HCT116 (cell line): Measurements from ENCODE around the gene SF3B6. TPM values are rescaled to one million over a fixed set of nuclear protein-coding genes. Genes with fewer than 3 reads are reported as not detected.

ENCODE experiments used
- ATAC-seq: fragments of 200-7000 bp; cut with Tn5 transposase; 2 replicates; pipeline ENCODE4 v1.9.1; 2020; ENCODE audit warnings: mild to moderate bottlenecking, moderate library complexity
- BruUV-seq: library from RNA; stranded (reverse); fragments of 400-500 nt; replicated peaks from 2 replicates; lab custom pipeline; 2021; lab: Mats Ljungman, UMichigan
- CTCF ChIA-PET: fragments of 300-600 bp; sonication (Branson Sonifier 250); formaldehyde crosslinking; loops from one replicate; lab custom pipeline; 2021; ENCODE audit warnings: antibody characterized with exemption; lab: Charles Lee
- POLR2A ChIA-PET: fragments of 300-600, 350-600 bp; sonication (Branson Sonifier 250); formaldehyde crosslinking; loops from one replicate; lab custom pipeline; 2021; ENCODE audit warnings: antibody characterized with exemption; lab: Charles Lee
- RAD21 ChIA-PET, 2 experiments: fragments of 300-600 bp; sonication (Branson Sonifier 250); formaldehyde crosslinking; loops; one replicate each; lab custom pipeline; 2023; ENCODE audit warnings: low total read pairs in 2 of 2; ENCODE audit not compliant: uncharacterized antibody in 2 of 2, unreplicated experiment in 2 of 2, low non-redundant PET in 1 of 2; lab: Charles Lee
- DNase-seq: peaks from one replicate; pipeline ENCODE4 v3.0.0-alpha.2; 2010; ENCODE audit warnings: low read depth, low spot score
- H2AFZ ChIP-seq: fragments of 200-600 bp; shearing (Covaris generic), sonication (generic); 2 replicates; pipeline ENCODE4 v1.6.1; 2017; ENCODE audit warnings: low read depth, mixed run types, mixed read lengths, antibody characterized with exemption, low read length; ENCODE audit not compliant: poor library complexity, severe bottlenecking
- H3K27ac ChIP-seq: 2 replicates; pipeline ENCODE4 v1.5.1; 2012; ENCODE audit warnings: low read depth, low read length
- H3K27me3 ChIP-seq: fragments of 200-600 bp; sonication (generic); 2 replicates; pipeline ENCODE4 v1.6.1; 2016; ENCODE audit warnings: mixed run types, low read length, mixed read lengths; ENCODE audit not compliant: insufficient read depth
- H3K36me3 ChIP-seq, 2 experiments: fragments of 200-500 bp in 1 of 2; fragments of 200-600 bp in 1 of 2; sonication (Bioruptor generic) in 1 of 2; sonication (generic) in 1 of 2; 2 replicates each; pipeline versions ENCODE4 v1.5.1 to v1.6.1; 2014 to 2016; ENCODE audit warnings: low read length in 2 of 2, inconsistent platforms in 1 of 2, mixed read lengths in 1 of 2, mixed run types in 1 of 2; ENCODE audit not compliant: insufficient read depth in 2 of 2, control insufficient read depth in 1 of 2
- H3K4me1 ChIP-seq, 2 experiments: fragments of 200-600 bp in 1 of 2; sonication (generic) in 1 of 2; 2 replicates each; pipeline versions ENCODE4 v1.5.1 to v1.6.1; 2012 to 2017; ENCODE audit warnings: low read length in 2 of 2, inconsistent platforms in 1 of 2, mild to moderate bottlenecking in 1 of 2, mixed read lengths in 1 of 2, mixed run types in 1 of 2, moderate library complexity in 1 of 2; ENCODE audit not compliant: insufficient read depth in 2 of 2, control insufficient read depth in 1 of 2
- H3K4me2 ChIP-seq: fragments of 200-600 bp; sonication (generic); 2 replicates; pipeline ENCODE4 v1.6.1; 2017; ENCODE audit warnings: mixed run types, low read length, mixed read lengths
- H3K4me3 ChIP-seq, 2 experiments: fragments of 200-600 bp in 1 of 2; sonication (generic) in 1 of 2; replicated peaks in 1 of 2; 2 replicates each; pipeline ENCODE4 v1.5.1; 2011 to 2016; ENCODE audit warnings: low read length in 2 of 2, control low read depth in 1 of 2, low read depth in 1 of 2, mild to moderate bottlenecking in 1 of 2, mixed read lengths in 1 of 2, mixed run types in 1 of 2
- H3K79me2 ChIP-seq: fragments of 200-600 bp; sonication (generic); 2 replicates; pipeline ENCODE4 v1.6.1; 2017; ENCODE audit warnings: mild to moderate bottlenecking, mixed run types, low read length, moderate library complexity, mixed read lengths; ENCODE audit not compliant: insufficient read depth
- H3K9ac ChIP-seq: fragments of 200-600 bp; sonication (generic); 2 replicates; pipeline ENCODE4 v1.6.1; 2016; ENCODE audit warnings: low read length, mixed read lengths
- H3K9me2 ChIP-seq: fragments of 200-600 bp; sonication (generic), shearing (Covaris generic); 2 replicates; pipeline ENCODE4 v1.6.1; 2017; ENCODE audit warnings: mixed run types, mild to moderate bottlenecking, moderate library complexity; ENCODE audit not compliant: insufficient read depth
- H3K9me3 ChIP-seq, 2 experiments: fragments of 200-500 bp in 1 of 2; fragments of 200-600 bp in 1 of 2; sonication (Bioruptor generic) in 1 of 2; sonication (generic) in 1 of 2; 2 replicates each; pipeline ENCODE4 v1.6.1; 2014 to 2017; ENCODE audit warnings: low read length in 2 of 2, mixed read lengths in 2 of 2, inconsistent platforms in 1 of 2, low read depth in 1 of 2, mild to moderate bottlenecking in 1 of 2, mixed run types in 1 of 2, moderate library complexity in 1 of 2; ENCODE audit not compliant: control insufficient read depth in 1 of 2, insufficient read depth in 1 of 2
- H4K20me1 ChIP-seq: fragments of 200-600 bp; sonication (generic), shearing (Covaris generic); 2 replicates; pipeline ENCODE4 v1.6.1; 2017; ENCODE audit warnings: mixed run types, mild to moderate bottlenecking, moderate library complexity; ENCODE audit not compliant: insufficient read depth
- EZH2 ChIP-seq: fragments of 200-600 bp; sonication (generic); IDR thresholded peaks from 2 replicates; pipeline ENCODE4 v1.6.1; 2017; ENCODE audit warnings: antibody characterized with exemption, mixed run types
- JUND ChIP-seq: IDR thresholded peaks from 2 replicates; pipeline ENCODE4 v1.6.1; 2012
- MAX ChIP-seq: IDR thresholded peaks from 2 replicates; pipeline ENCODE4 v1.6.1; 2012
- POLR2AphosphoS5 ChIP-seq: IDR thresholded peaks from 2 replicates; pipeline ENCODE4 v1.6.1; 2011; ENCODE audit warnings: mild to moderate bottlenecking, low read depth, low read length, moderate library complexity
- YY1 ChIP-seq: IDR thresholded peaks from 2 replicates; pipeline ENCODE4 v1.6.1; 2011; ENCODE audit warnings: low read length, low read depth, moderate library complexity, mild to moderate bottlenecking; ENCODE audit not compliant: insufficient replicate concordance; ENCODE audit errors: extremely low read depth
- intact Hi-C: fragments of 100-400 bp; cut with micrococcal nuclease; formaldehyde crosslinking; loops from 2 replicates; pipeline ENCODE4 v1.10.0; 2022
- total RNA-seq: library from RNA; stranded (reverse); gene quantifications from one replicate; pipeline ENCODE4 v1.2.1, GENCODE V29; 2021; ENCODE audit not compliant: unreplicated experiment

SF3B6 gene
- total RNA-seq, 1 experiment from 2014 or later, result 129 TPM

DNA sequence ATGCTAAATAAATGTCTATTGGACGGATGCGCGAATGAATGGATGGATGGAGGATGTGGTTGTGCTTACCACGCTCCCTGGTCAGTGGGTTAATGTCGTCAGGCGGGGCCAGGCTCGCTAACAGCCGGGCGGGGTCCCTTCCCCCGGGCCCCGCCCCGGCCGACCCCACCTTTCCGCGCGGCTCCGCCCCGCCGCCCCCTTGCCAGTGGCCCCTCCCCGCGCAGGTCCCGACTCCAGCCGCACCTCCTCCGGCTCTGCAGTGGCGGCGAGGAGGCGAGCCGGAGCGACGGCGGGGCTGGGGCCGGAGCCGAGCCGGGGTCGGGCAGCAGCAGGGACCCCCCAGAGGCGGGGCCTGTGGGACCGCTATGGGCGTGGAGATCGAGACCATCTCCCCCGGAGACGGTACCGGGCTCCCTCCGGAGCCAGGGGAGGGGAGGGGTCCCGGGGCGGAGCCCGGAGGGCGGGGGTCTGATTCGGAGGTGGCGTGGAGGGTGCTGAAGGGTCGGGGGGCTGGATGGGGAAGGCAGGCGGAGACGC is 26.6 kb downstream of the SF3B6 start, which contains the start of gene FKBP1B:
TSS of gene FKBP1B (plus strand) at position 257 of the 537 bp plus-strand sequence. CDS start at position 366, 109 bp downstream.
- no peaks in the 10 kb centered on the region for H3K27me3 ChIP-seq
- H2AFZ ChIP-seq, result peak within 1 kb of the TSS; percentile 83
- peaks cover 18% of the 10 kb centered on the region; the same call in 1 of the 2 replicates for H3K79me2 ChIP-seq
- peak; percentile 69 for ATAC-seq
- CTCF ChIA-PET, result interaction anchor here (1.0 kb wide), 1 partner anchor 115 kb away, joined by 3 read pairs; no protein-coding TSS in a partner anchor
- peak within 1 kb of the TSS; percentile 44 for H3K9ac ChIP-seq
- H4K20me1 ChIP-seq, result no peaks in the 10 kb centered on the region
- DNase-seq, result peak; percentile 41
- intact Hi-C loops, result loop anchor here (2.0 kb wide), 2 partner anchors 27 to 73 kb away; partner anchors contain the start of genes FAM228B, PFN4 and SF3B6
- H3K27ac ChIP-seq, result no peak within 1 kb of the TSS
- peak within 1 kb of the TSS; percentile 64 to 69 for H3K4me3 ChIP-seq
- no peak for TF ChIP-seq JUND
- TF ChIP-seq POLR2AphosphoS5, result peak; percentile 78
- TF ChIP-seq YY1, result peak; percentile 56
- TF ChIP-seq, all 23 proteins: peak for 2
- Histone ChIP-seq H3K4me1 (peaks cover 13 to 30% of the 10 kb centered on the region in 2 experiments), H3K9me2 (no peaks in the 10 kb centered on the region), H3K9me3 (no peaks in the 10 kb centered on the region), H3K36me3 (no peaks in the 10 kb centered on the region), H3K4me2 (peak within 1 kb of the TSS; percentile 90)
- POLR2A ChIA-PET, result interaction anchor here (0.6 to 2.4 kb wide), 5 partner anchors 9 to 852 kb away, joined by 3 to 16 read pairs (median 5); partner anchors contain the start of genes SF3B6 and TP53I3
- no TSS peak for BruUV-seq
- RAD21 ChIA-PET, result no interaction called here

- intact Hi-C loops, result loop anchor here (2.0 kb wide), 1 partner anchor 74 kb away; the partner anchor contains the start of genes FAM228B and PFN4
- H3K4me1 ChIP-seq, result peaks cover 13 to 30% of the 10 kb centered on the region in 2 experiments
- TF ChIP-seq MAX (peak; percentile 16; the same call in 1 of the 2 replicates), EZH2 (no peak)
- H2AFZ ChIP-seq, result peak overlapping the region; percentile 83
- H3K9me3 ChIP-seq, result no peaks in the 10 kb centered on the region
- H3K4me2 ChIP-seq, result peak overlapping the region; percentile 90
- H4K20me1 ChIP-seq, result no peaks in the 10 kb centered on the region
- H3K36me3 ChIP-seq, result no peaks in the 10 kb centered on the region
- peaks cover 20% of the 10 kb centered on the region; the same call in 1 of the 2 replicates for H3K79me2 ChIP-seq
- H3K27me3 ChIP-seq, result no peaks in the 10 kb centered on the region
- no TSS peak for BruUV-seq
- no peak overlapping the region for H3K27ac ChIP-seq
- ChIA-PET RAD21 (no interaction called here), POLR2A (interaction anchor here (0.6 to 2.4 kb wide), 5 partner anchors 10 to 852 kb away, joined by 3 to 16 read pairs (median 5); partner anchors contain the start of genes SF3B6 and TP53I3), CTCF (no interaction called here)
- ATAC-seq (peak; percentile 15), DNase-seq (peak; percentile 6)
- no peaks in the 10 kb centered on the region for H3K9me2 ChIP-seq
- peak overlapping the region; percentile 64 to 69 for H3K4me3 ChIP-seq
- H3K9ac ChIP-seq, result peak overlapping the region; percentile 44
Observed at GRCh38 chr2:24048769-24049484, 27.2 kb downstream of the SF3B6 start.
